Activated naive CD8-positive, alpha-beta T cell treated with anti-CD3 and anti-CD28 coated beads, Interleukin-2, amount 50 U/mL, for 24 hours (primary cell): Measurements from ENCODE around the gene RFFL.
A peak's percentile ranks its signal among the peaks of the same experiment; 100 is the strongest.

Experiments
- ATAC-seq: fragments of 150-1000 bp; cut with Tn5 transposase; one replicate; pipeline ENCODE4 v1.10.0; 2021
- DNase-seq: peaks from one replicate; pipeline ENCODE4 v3.0.0; 2021
- H3K27ac Mint-ChIP-seq: one replicate; pipeline ENCODE4 v1.8.0; 2021; ENCODE audit warnings: mild to moderate bottlenecking, mixed read lengths
- H3K27me3 Mint-ChIP-seq: one replicate; pipeline ENCODE4 v1.8.0; 2021; ENCODE audit warnings: mixed read lengths
- H3K36me3 Mint-ChIP-seq: one replicate; pipeline ENCODE4 v1.8.0; 2021; ENCODE audit warnings: low read depth, mixed read lengths
- H3K4me1 Mint-ChIP-seq: one replicate; pipeline ENCODE4 v1.8.0; 2021; ENCODE audit warnings: mixed read lengths
- H3K4me3 Mint-ChIP-seq: one replicate; pipeline ENCODE4 v1.8.0; 2021; ENCODE audit warnings: mild to moderate bottlenecking, moderate library complexity, mixed read lengths
- H3K9me3 Mint-ChIP-seq: one replicate; pipeline ENCODE4 v1.8.0; 2021; ENCODE audit warnings: mixed read lengths

RFFL gene

GRCh38 chr17:35087731-35088355 is 24.3 kb upstream of the RFFL start:
- H3K27ac Mint-ChIP-seq, result peak overlapping the region; percentile 87
- DNase-seq, result peak; percentile 39
- H3K4me3 Mint-ChIP-seq, result peak overlapping the region; percentile 88
- H3K4me1 Mint-ChIP-seq, result peaks cover 70% of the 10 kb centered on the region
- no peaks in the 10 kb centered on the region for H3K27me3 Mint-ChIP-seq
- ATAC-seq, result no peak
- no peaks in the 10 kb centered on the region for H3K36me3 Mint-ChIP-seq
- no peaks in the 10 kb centered on the region for H3K9me3 Mint-ChIP-seq

DNA sequence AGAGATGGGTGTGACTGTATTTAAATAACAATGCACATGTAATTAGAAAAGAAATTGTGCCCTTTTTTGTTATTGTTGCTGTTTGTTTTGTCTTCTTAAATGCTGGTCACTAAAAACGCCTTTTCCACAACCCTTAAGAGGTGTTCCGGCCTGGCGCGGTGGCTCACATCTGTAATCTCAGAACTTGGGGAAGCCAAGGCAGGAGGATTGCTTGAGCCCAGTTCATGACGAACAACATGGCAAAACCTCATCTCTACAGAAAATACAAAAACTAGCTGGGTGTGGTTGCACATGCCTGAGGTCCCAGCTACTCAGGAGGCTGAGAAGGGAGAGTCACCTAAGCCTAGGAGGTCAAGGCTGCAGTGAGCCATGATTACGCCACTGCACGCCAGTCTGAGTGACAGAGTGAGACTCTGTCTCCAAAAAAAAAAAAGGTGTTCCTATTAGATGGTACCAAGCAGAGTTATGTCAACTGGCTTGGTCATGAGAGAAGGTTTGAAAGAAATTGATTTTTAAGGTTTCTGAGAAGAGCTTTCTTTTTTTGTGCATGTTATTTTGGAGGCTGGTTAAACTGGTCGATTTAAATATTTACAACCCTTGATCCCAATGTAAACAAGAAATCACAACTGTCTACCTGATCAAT is 23.5 kb upstream of the RFFL start:
- H3K9me3 Mint-ChIP-seq, result no peaks in the 10 kb centered on the region
- H3K4me1 Mint-ChIP-seq, result peaks cover 78% of the 10 kb centered on the region

GRCh38 chr17:35086164-35086563 is 22.7 kb upstream of the RFFL start:
- no peak for DNase-seq
- no peaks in the 10 kb centered on the region for H3K9me3 Mint-ChIP-seq
- H3K4me3 Mint-ChIP-seq, result no peak overlapping the region
- no peaks in the 10 kb centered on the region for H3K27me3 Mint-ChIP-seq
- H3K27ac Mint-ChIP-seq, result no peak overlapping the region
- H3K4me1 Mint-ChIP-seq, result peaks cover 85% of the 10 kb centered on the region
- no peaks in the 10 kb centered on the region for H3K36me3 Mint-ChIP-seq
- ATAC-seq, result no peak

More for the DNA sequence above, 23.5 kb upstream of the RFFL start:
- no peak for DNase-seq
- Mint-ChIP-seq H3K36me3 (no peaks in the 10 kb centered on the region), H3K27me3 (no peaks in the 10 kb centered on the region), H3K4me3 (peak overlapping the region; percentile 88), H3K27ac (peak overlapping the region; percentile 87)
- no peak for ATAC-seq

DNA sequence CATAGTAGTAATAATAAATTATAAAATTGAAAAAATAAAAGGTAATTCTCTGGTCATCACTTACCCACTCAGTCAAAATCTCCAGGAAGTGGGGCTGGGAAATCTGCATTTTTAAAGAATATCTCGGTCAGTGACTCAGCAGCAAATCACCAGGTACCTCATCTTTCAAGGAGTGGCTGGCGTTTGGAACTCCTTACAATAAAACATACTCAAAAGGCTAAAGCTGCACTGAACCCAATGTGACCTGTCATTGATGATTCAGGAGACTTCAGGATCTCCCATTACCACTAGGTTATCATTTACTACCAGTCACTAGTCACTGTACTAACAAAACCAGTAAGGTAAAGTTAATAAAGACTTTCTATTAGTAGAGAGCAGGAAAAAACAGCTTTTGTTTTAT is 21.5 kb upstream of the RFFL start:
- no peaks in the 10 kb centered on the region for H3K9me3 Mint-ChIP-seq
- H3K4me1 Mint-ChIP-seq, result peaks cover 86% of the 10 kb centered on the region
- H3K27me3 Mint-ChIP-seq, result no peaks in the 10 kb centered on the region
- no peak for DNase-seq
- no peak for ATAC-seq
- H3K27ac Mint-ChIP-seq, result peak overlapping the region; percentile 47
- no peaks in the 10 kb centered on the region for H3K36me3 Mint-ChIP-seq
- no peak overlapping the region for H3K4me3 Mint-ChIP-seq

GRCh38 chr17:35083071-35083470 is 19.6 kb upstream of the RFFL start:
- peaks cover 78% of the 10 kb centered on the region for H3K4me1 Mint-ChIP-seq
- H3K9me3 Mint-ChIP-seq, result no peaks in the 10 kb centered on the region
- H3K4me3 Mint-ChIP-seq, result no peak overlapping the region
- H3K27me3 Mint-ChIP-seq, result no peaks in the 10 kb centered on the region
- no peak for DNase-seq
- H3K27ac Mint-ChIP-seq, result no peak overlapping the region
- no peaks in the 10 kb centered on the region for H3K36me3 Mint-ChIP-seq
- no peak for ATAC-seq

GRCh38 chr17:35082073-35082657 is 18.7 kb upstream of the RFFL start:
- ATAC-seq (peak; percentile 48), DNase-seq (no peak)
- H3K4me1 Mint-ChIP-seq, result peaks cover 76% of the 10 kb centered on the region
- H3K9me3 Mint-ChIP-seq, result no peaks in the 10 kb centered on the region
- peak overlapping the region; percentile 4 for H3K4me3 Mint-ChIP-seq
- H3K27me3 Mint-ChIP-seq, result no peaks in the 10 kb centered on the region
- H3K36me3 Mint-ChIP-seq, result no peaks in the 10 kb centered on the region
- H3K27ac Mint-ChIP-seq, result peak overlapping the region; percentile 66

DNA sequence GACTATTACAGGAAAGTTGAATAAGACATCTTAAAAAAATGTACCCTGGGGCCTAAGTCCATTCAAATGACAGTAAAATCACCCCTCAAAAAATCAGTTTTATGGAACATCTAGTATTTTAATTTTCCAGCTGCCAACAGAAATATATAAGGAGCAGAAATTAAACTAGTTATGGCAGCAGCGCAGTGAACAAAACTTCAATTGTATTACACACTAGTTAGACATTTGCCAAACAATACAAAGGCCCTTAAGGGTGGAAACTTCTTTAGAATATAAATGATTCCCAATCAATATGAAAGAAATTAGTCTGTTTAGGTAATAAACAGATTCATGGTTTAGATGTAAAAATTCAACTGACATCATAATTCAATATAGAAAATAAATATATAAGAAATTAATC is 18.1 kb upstream of the RFFL start:
- no peak overlapping the region for H3K4me3 Mint-ChIP-seq
- no peaks in the 10 kb centered on the region for H3K27me3 Mint-ChIP-seq
- ATAC-seq, result no peak
- H3K4me1 Mint-ChIP-seq, result peaks cover 74% of the 10 kb centered on the region
- H3K36me3 Mint-ChIP-seq, result no peaks in the 10 kb centered on the region
- no peaks in the 10 kb centered on the region for H3K9me3 Mint-ChIP-seq
- H3K27ac Mint-ChIP-seq, result no peak overlapping the region
- no peak for DNase-seq

- no peaks in the 10 kb centered on the region for H3K9me3 Mint-ChIP-seq
- no peaks in the 10 kb centered on the region for H3K27me3 Mint-ChIP-seq
- H3K27ac Mint-ChIP-seq, result peak overlapping the region; percentile 0
- H3K4me1 Mint-ChIP-seq, result peaks cover 68% of the 10 kb centered on the region
- H3K4me3 Mint-ChIP-seq, result no peak overlapping the region
- ATAC-seq, result peak; percentile 26
- H3K36me3 Mint-ChIP-seq, result no peaks in the 10 kb centered on the region
- no peak for DNase-seq
Measured at GRCh38 chr17:35080536-35080935, 17.0 kb upstream of the RFFL start.

DNA sequence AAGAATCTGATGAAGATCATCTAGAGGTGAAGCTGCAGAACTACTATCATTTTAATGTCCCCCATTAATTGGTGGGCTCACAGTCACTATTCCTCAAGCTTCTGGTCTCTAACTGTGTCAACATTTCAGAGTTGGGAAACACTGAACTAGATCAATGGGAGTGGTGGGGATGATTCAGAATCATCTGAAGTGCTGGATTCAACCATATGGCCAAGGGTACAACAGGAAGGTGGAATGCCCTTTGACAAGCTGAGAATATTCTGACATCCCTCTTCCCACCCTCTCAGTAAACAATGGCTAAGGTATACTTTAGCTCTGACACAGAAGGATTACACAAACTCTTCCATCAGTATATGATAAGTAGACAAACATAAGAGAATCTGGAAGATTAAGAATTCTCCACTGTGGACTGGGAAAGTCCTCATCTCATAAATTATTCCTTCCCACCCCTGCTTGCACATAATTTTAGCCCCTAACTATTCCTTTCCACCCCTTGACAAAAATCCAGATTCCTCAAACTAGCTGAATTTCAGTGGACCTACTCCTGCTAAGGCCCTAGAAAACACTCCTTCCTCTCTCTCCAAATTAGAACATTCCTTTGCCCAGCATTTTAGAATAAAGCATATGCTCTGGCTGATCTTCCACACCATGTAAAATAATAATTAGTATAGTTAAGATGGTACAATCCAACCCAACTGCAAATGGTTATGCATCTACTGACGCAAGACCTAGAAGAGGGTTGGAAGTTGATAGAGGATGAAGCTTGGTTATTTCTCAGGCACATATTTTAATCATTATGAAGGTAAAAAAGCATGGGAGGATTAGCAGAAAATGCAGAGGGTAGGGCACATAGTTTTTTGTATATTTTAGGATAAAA is 16.3 kb upstream of the RFFL start:
- no peak overlapping the region for H3K27ac Mint-ChIP-seq
- no peak for DNase-seq
- peaks cover 68% of the 10 kb centered on the region for H3K4me1 Mint-ChIP-seq
- no peaks in the 10 kb centered on the region for H3K9me3 Mint-ChIP-seq
- H3K4me3 Mint-ChIP-seq, result no peak overlapping the region
- no peak for ATAC-seq
- H3K36me3 Mint-ChIP-seq, result no peaks in the 10 kb centered on the region
- H3K27me3 Mint-ChIP-seq, result no peaks in the 10 kb centered on the region

DNA sequence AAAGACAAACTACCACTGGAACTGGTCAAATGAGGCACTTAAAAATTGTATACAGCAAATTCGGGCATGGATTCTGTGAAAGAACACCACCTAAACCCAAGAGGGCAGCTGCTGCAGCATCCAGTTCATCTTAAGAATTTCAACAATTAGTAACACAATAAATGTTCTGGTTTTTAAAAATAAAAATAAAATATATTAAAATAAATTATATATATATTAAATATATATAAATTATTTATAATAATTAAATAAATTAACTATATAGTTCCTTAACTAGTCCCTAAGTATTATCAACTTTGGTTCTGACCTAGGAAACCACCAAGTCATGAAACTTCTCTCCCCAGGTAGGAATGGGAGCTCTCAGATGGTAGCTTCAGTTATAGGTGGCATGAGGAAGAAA is 13.4 kb upstream of the RFFL start:
- no peaks in the 10 kb centered on the region for H3K9me3 Mint-ChIP-seq
- ATAC-seq, result no peak
- peaks cover 73% of the 10 kb centered on the region for H3K4me1 Mint-ChIP-seq
- H3K4me3 Mint-ChIP-seq, result no peak overlapping the region
- peaks cover under 1% of the 10 kb centered on the region for H3K36me3 Mint-ChIP-seq
- no peak for DNase-seq
- no peak overlapping the region for H3K27ac Mint-ChIP-seq
- H3K27me3 Mint-ChIP-seq, result no peaks in the 10 kb centered on the region

- H3K9me3 Mint-ChIP-seq, result no peaks in the 10 kb centered on the region
- H3K4me3 Mint-ChIP-seq, result no peak overlapping the region
- H3K36me3 Mint-ChIP-seq, result peaks cover 3% of the 10 kb centered on the region
- H3K27me3 Mint-ChIP-seq, result no peaks in the 10 kb centered on the region
- no peak for ATAC-seq
- peak overlapping the region; percentile 84 for H3K27ac Mint-ChIP-seq
- peaks cover 61% of the 10 kb centered on the region for H3K4me1 Mint-ChIP-seq
- no peak for DNase-seq
Measured at GRCh38 chr17:35074711-35075707, 11.5 kb upstream of the RFFL start.

GRCh38 chr17:35073991-35074627 is 10.6 kb upstream of the RFFL start:
- no peaks in the 10 kb centered on the region for H3K27me3 Mint-ChIP-seq
- peak overlapping the region; percentile 41 for H3K4me3 Mint-ChIP-seq
- H3K27ac Mint-ChIP-seq, result peak overlapping the region; percentile 84
- peaks cover 3% of the 10 kb centered on the region for H3K36me3 Mint-ChIP-seq
- DNase-seq, result no peak
- peaks cover 64% of the 10 kb centered on the region for H3K4me1 Mint-ChIP-seq
- H3K9me3 Mint-ChIP-seq, result no peaks in the 10 kb centered on the region
- ATAC-seq, result peak; percentile 71

DNA sequence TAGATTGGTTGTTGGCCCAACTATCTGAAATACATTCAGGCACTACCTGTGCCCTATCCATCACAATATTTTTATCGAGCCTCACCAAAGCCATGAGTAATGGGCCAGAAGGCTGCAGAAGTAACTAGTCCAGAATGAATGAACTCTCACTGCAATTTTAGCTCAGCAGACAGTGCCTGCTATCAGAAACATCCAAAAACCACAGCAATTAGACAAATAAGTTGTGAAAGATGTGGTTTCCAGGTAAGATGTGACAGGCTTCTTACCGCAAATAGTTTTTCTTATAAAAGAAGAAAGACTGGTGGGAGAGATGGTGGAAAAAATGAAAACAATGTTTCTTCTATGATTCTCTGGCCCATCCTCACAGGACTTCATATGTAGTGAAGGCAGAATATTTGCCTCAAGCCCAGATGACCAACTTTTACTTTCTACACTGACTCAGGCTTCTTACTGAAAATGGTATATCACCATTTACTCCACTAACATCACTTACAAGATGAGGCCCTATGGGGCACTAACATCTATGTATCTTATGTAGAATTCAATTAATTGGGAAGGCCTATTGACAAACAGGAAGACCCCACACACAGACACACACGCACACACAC is 9.8 kb upstream of the RFFL start:
- no peaks in the 10 kb centered on the region for H3K27me3 Mint-ChIP-seq
- peaks cover 3% of the 10 kb centered on the region for H3K36me3 Mint-ChIP-seq
- peak; percentile 74 for ATAC-seq
- DNase-seq, result no peak
- H3K9me3 Mint-ChIP-seq, result no peaks in the 10 kb centered on the region
- H3K27ac Mint-ChIP-seq, result peak overlapping the region; percentile 84
- peak overlapping the region; percentile 41 for H3K4me3 Mint-ChIP-seq
- peaks cover 71% of the 10 kb centered on the region for H3K4me1 Mint-ChIP-seq
